Immature natural killer cell (primary cell): ENCODE data around the gene FAM180B. TPM values are rescaled to one million over a fixed set of nuclear protein-coding genes. Genes with fewer than 3 reads are reported as not detected.
"Not testable (repeated sequence)": the region's sequence is repeated elsewhere in the genome, so short reads cannot be mapped to it uniquely, and the experiment has no call there.

Source experiments
- DNase-seq, 3 donors: peaks; one replicate each; pipeline ENCODE4 v3.0.0; 2022; ENCODE audit warnings: mixed read lengths in 1 of 3
- H3K27ac Mint-ChIP-seq, 6 donors: one replicate each; pipeline ENCODE4 v1.8.0; 2020; ENCODE audit warnings: mixed read lengths in 6 of 6, mild to moderate bottlenecking in 5 of 6, inconsistent platforms in 4 of 6, moderate library complexity in 3 of 6
- H3K27me3 Mint-ChIP-seq, 3 donors: one replicate each; pipeline ENCODE4 v1.8.0; 2020 to 2021; ENCODE audit warnings: low read depth in 3 of 3, mild to moderate bottlenecking in 3 of 3, mixed read lengths in 3 of 3, moderate library complexity in 3 of 3, inconsistent platforms in 1 of 3
- H3K36me3 Mint-ChIP-seq, 3 donors: one replicate each; pipeline ENCODE4 v1.8.0; 2020; ENCODE audit warnings: mixed read lengths in 3 of 3, inconsistent platforms in 2 of 3, mild to moderate bottlenecking in 2 of 3
- H3K4me1 Mint-ChIP-seq, 2 donors: one replicate each; pipeline ENCODE4 v1.8.0; 2020; ENCODE audit warnings: inconsistent platforms in 2 of 2, mild to moderate bottlenecking in 2 of 2, mixed read lengths in 2 of 2, moderate library complexity in 1 of 2
- H3K4me3 Mint-ChIP-seq, 5 donors: one replicate each; pipeline ENCODE4 v1.8.0; 2020; ENCODE audit warnings: mild to moderate bottlenecking in 5 of 5, mixed read lengths in 5 of 5, inconsistent platforms in 3 of 5, moderate library complexity in 3 of 5
- H3K9me3 Mint-ChIP-seq, 6 donors: one replicate each; pipeline ENCODE4 v1.8.0; 2020; ENCODE audit warnings: mild to moderate bottlenecking in 6 of 6, mixed read lengths in 6 of 6, inconsistent platforms in 4 of 6, moderate library complexity in 3 of 6
- polyA plus RNA-seq, 3 donors: library from polyadenylated mRNA; unstranded; fragments of 300-500 nt; fragmentation: Illumina TruSeq; gene quantifications; one replicate each; pipeline ENCODE4 v1.2.3, GENCODE V29; 2021

Gene FAM180B
- polyA plus RNA-seq, 3 donors from 2014 or later: not detected

- H3K36me3 Mint-ChIP-seq, H3K4me3 Mint-ChIP-seq, H3K27ac Mint-ChIP-seq, H3K9me3 Mint-ChIP-seq, DNase-seq, H3K27me3 Mint-ChIP-seq: not testable (repeated sequence)
- peaks cover 12 to 21% of the 10 kb centered on the region in 2 donors for H3K4me1 Mint-ChIP-seq
Measured at GRCh38 chr11:47557004-47557403, 29.5 kb upstream of the FAM180B start.

GRCh38 chr11:47558695-47559094 lies 27.8 kb upstream of the FAM180B start:
- Mint-ChIP-seq H3K9me3 (no peaks in the 10 kb centered on the region), H3K36me3 (no peaks in the 10 kb centered on the region), H3K4me1 (peaks cover 2 to 8% of the 10 kb centered on the region in 2 donors), H3K27ac (no peak overlapping the region), H3K4me3 (no peak overlapping the region), H3K27me3 (no peaks in the 10 kb centered on the region)
- DNase-seq: no peak

- H3K36me3 Mint-ChIP-seq: no peaks in the 10 kb centered on the region
- no peak for DNase-seq
- H3K27ac Mint-ChIP-seq: no peak overlapping the region
- peaks cover 0 to 2% (median 0%) of the 10 kb centered on the region in 3 donors for H3K27me3 Mint-ChIP-seq
- H3K4me1 Mint-ChIP-seq: peaks cover 3 to 6% of the 10 kb centered on the region in 2 donors
- H3K9me3 Mint-ChIP-seq: no peaks in the 10 kb centered on the region
- H3K4me3 Mint-ChIP-seq: no peak overlapping the region
Measured at GRCh38 chr11:47560426-47560825, 26.1 kb upstream of the FAM180B start.

- not testable (repeated sequence) for H3K27me3 Mint-ChIP-seq
Measured at GRCh38 chr11:47562393-47562792, 24.1 kb upstream of the FAM180B start.

GRCh38 chr11:47564366-47564765 lies 22.1 kb upstream of the FAM180B start:
- H3K4me3 Mint-ChIP-seq: peak overlapping the region; percentile 44 to 85 (median 76)
- H3K9me3 Mint-ChIP-seq: not testable (repeated sequence)

More at GRCh38 chr11:47562393-47562792, 24.1 kb upstream of the FAM180B start:
- not testable (repeated sequence) for H3K27ac Mint-ChIP-seq, H3K4me3 Mint-ChIP-seq, H3K9me3 Mint-ChIP-seq, DNase-seq, H3K36me3 Mint-ChIP-seq
- H3K4me1 Mint-ChIP-seq: peaks cover 14 to 18% of the 10 kb centered on the region in 2 donors

GRCh38 chr11:47564933-47565339 lies 21.5 kb upstream of the FAM180B start:
- H3K4me1 Mint-ChIP-seq: peaks cover 14 to 18% of the 10 kb centered on the region in 2 donors
- no peaks in the 10 kb centered on the region for H3K36me3 Mint-ChIP-seq
- peak overlapping the region; percentile 63 to 85 (median 78) for H3K4me3 Mint-ChIP-seq
- no peaks in the 10 kb centered on the region for H3K9me3 Mint-ChIP-seq
- peaks cover 0 to 2% (median 0%) of the 10 kb centered on the region in 3 donors for H3K27me3 Mint-ChIP-seq
- peak overlapping the region; percentile 48 to 84 (median 76) for H3K27ac Mint-ChIP-seq
- DNase-seq: no peak

More at GRCh38 chr11:47564366-47564765, 22.1 kb upstream of the FAM180B start:
- not testable (repeated sequence) for H3K36me3 Mint-ChIP-seq, DNase-seq, H3K27me3 Mint-ChIP-seq
- H3K27ac Mint-ChIP-seq: peak overlapping the region in 4 of 6 donors; percentile 4 to 73 (median 16)
- peaks cover 14 to 18% of the 10 kb centered on the region in 2 donors for H3K4me1 Mint-ChIP-seq

GRCh38 chr11:47565340-47566148 lies 20.9 kb upstream of the FAM180B start, which contains the start of gene PTPMT1:
TSS of gene PTPMT1 (plus strand) at chr11:47565599. CDS start at chr11:47565623, 24 bp downstream.
- peak; percentile 67 to 73 (median 69) for DNase-seq
- H3K9me3 Mint-ChIP-seq: no peaks in the 10 kb centered on the region
- H3K36me3 Mint-ChIP-seq: peaks cover 0 to 3% (median 0%) of the 10 kb centered on the region in 3 donors
- H3K4me1 Mint-ChIP-seq: peaks cover 14 to 18% of the 10 kb centered on the region in 2 donors
- H3K27me3 Mint-ChIP-seq: peaks cover 0 to 2% (median 0%) of the 10 kb centered on the region in 3 donors
- H3K4me3 Mint-ChIP-seq: peak within 1 kb of the TSS; percentile 63 to 86 (median 82)
- H3K27ac Mint-ChIP-seq: peak within 1 kb of the TSS; percentile 51 to 84 (median 76)

GRCh38 chr11:47566149-47566698 lies 20.3 kb upstream of the FAM180B start:
- peaks cover 0 to 2% (median 0%) of the 10 kb centered on the region in 3 donors for H3K27me3 Mint-ChIP-seq
- H3K27ac Mint-ChIP-seq: peak overlapping the region; percentile 29 to 79 (median 66)
- DNase-seq: no peak
- H3K9me3 Mint-ChIP-seq: no peaks in the 10 kb centered on the region
- peaks cover 0 to 5% (median 3%) of the 10 kb centered on the region in 3 donors for H3K36me3 Mint-ChIP-seq
- peak overlapping the region; percentile 63 to 86 (median 82) for H3K4me3 Mint-ChIP-seq
- H3K4me1 Mint-ChIP-seq: peaks cover 14 to 18% of the 10 kb centered on the region in 2 donors

GRCh38 chr11:47569646-47570045 lies 16.8 kb upstream of the FAM180B start:
- Mint-ChIP-seq H3K4me3 (no peak overlapping the region), H3K27ac (no peak overlapping the region), H3K36me3 (peaks cover 4 to 17% (median 9%) of the 10 kb centered on the region in 3 donors), H3K4me1 (peaks cover 14 to 24% of the 10 kb centered on the region in 2 donors), H3K27me3 (peaks cover 0 to 2% (median 0%) of the 10 kb centered on the region in 3 donors), H3K9me3 (no peaks in the 10 kb centered on the region)
- no peak for DNase-seq

- no peak for DNase-seq
- Mint-ChIP-seq H3K4me3 (no peak overlapping the region), H3K27ac (peak overlapping the region in 1 of 6 donors; percentile 34), H3K4me1 (peaks cover 11 to 20% of the 10 kb centered on the region in 2 donors), H3K27me3 (no peaks in the 10 kb centered on the region), H3K36me3 (peaks cover 4 to 17% (median 9%) of the 10 kb centered on the region in 3 donors), H3K9me3 (no peaks in the 10 kb centered on the region)
Measured at GRCh38 chr11:47570651-47571356, 15.7 kb upstream of the FAM180B start.

GRCh38 chr11:47571357-47571729 lies 15.1 kb upstream of the FAM180B start:
- Mint-ChIP-seq H3K4me3 (no peak overlapping the region), H3K9me3 (no peaks in the 10 kb centered on the region), H3K27me3 (no peaks in the 10 kb centered on the region), H3K4me1 (peaks cover 6 to 15% of the 10 kb centered on the region in 2 donors), H3K27ac (no peak overlapping the region), H3K36me3 (peaks cover 4 to 17% (median 9%) of the 10 kb centered on the region in 3 donors)
- DNase-seq: no peak

GRCh38 chr11:47571895-47572294 lies 14.6 kb upstream of the FAM180B start:
- Mint-ChIP-seq H3K4me1 (peaks cover 1 to 11% of the 10 kb centered on the region in 2 donors), H3K27ac (no peak overlapping the region), H3K36me3 (peaks cover 4 to 17% (median 9%) of the 10 kb centered on the region in 3 donors), H3K4me3 (no peak overlapping the region), H3K9me3 (no peaks in the 10 kb centered on the region), H3K27me3 (no peaks in the 10 kb centered on the region)
- DNase-seq: no peak

GRCh38 chr11:47572715-47573255 lies 13.7 kb upstream of the FAM180B start:
- no peak for DNase-seq
- peaks cover 10 to 18% of the 10 kb centered on the region in 2 donors for H3K4me1 Mint-ChIP-seq
- no peaks in the 10 kb centered on the region for H3K27me3 Mint-ChIP-seq
- H3K4me3 Mint-ChIP-seq: no peak overlapping the region
- H3K27ac Mint-ChIP-seq: no peak overlapping the region
- H3K9me3 Mint-ChIP-seq: no peaks in the 10 kb centered on the region
- H3K36me3 Mint-ChIP-seq: peaks cover 4 to 17% (median 9%) of the 10 kb centered on the region in 3 donors
